Neural cell (in vitro differentiated cells): ENCODE results near the gene COL4A1. TPM values are rescaled to one million over a fixed set of nuclear protein-coding genes. Genes with fewer than 3 reads are reported as not detected.

Experiments
- H2AFZ ChIP-seq: fragments of 200-600, 300-800 bp; sonication (generic), shearing (Covaris generic); 2 replicates; pipeline ENCODE4 v1.6.0; 2014; ENCODE audit warnings: low read depth, mild to moderate bottlenecking, antibody characterized with exemption, low read length, moderate library complexity
- H3F3A ChIP-seq: fragments of 200-600 bp; shearing (Covaris generic); 2 replicates; pipeline ENCODE4 v1.6.1; 2016; ENCODE audit warnings: mild to moderate bottlenecking, moderate library complexity, mixed read lengths, antibody characterized with exemption, low read length; ENCODE audit not compliant: insufficient read depth, poor library complexity, severe bottlenecking
- H3K27ac ChIP-seq: fragments of 200-600, 300-800 bp; sonication (generic), shearing (Covaris generic); 2 replicates; pipeline ENCODE4 v1.5.1; 2014; ENCODE audit warnings: mild to moderate bottlenecking, low read length, moderate library complexity
- H3K27me3 ChIP-seq: fragments of 300-800, 200-600 bp; sonication (generic), shearing (Covaris generic); 2 replicates; pipeline ENCODE4 v1.6.0; 2014; ENCODE audit warnings: mild to moderate bottlenecking, low read depth, low read length, moderate library complexity; ENCODE audit not compliant: insufficient read depth
- H3K36me3 ChIP-seq: fragments of 300-800, 200-600 bp; sonication (generic), shearing (Covaris generic); 2 replicates; pipeline ENCODE4 v1.5.1; 2014; ENCODE audit warnings: mild to moderate bottlenecking, antibody characterized with exemption, low read length, moderate library complexity; ENCODE audit not compliant: insufficient read depth
- H3K4me2 ChIP-seq: fragments of 300-800, 200-600 bp; sonication (generic), shearing (Covaris generic); 2 replicates; pipeline ENCODE4 v1.6.0; 2014; ENCODE audit warnings: mild to moderate bottlenecking, low read length
- H3K4me3 ChIP-seq: fragments of 300-800, 200-600 bp; sonication (generic), shearing (Covaris generic); 2 replicates; pipeline ENCODE4 v1.5.1; 2014; ENCODE audit warnings: mild to moderate bottlenecking, low read length, moderate library complexity
- H3K79me2 ChIP-seq: fragments of 200-600 bp; shearing (Covaris generic); replicated peaks from 2 replicates; pipeline ENCODE4 v1.6.0; 2014; ENCODE audit warnings: mild to moderate bottlenecking, low read length, moderate library complexity; ENCODE audit not compliant: insufficient read depth
- H3K9ac ChIP-seq: fragments of 300-800, 200-600 bp; sonication (generic), shearing (Covaris generic); 2 replicates; pipeline ENCODE4 v1.6.1; 2016; ENCODE audit warnings: mild to moderate bottlenecking, low read length, mixed read lengths
- H3K9me2 ChIP-seq: fragments of 200-600 bp; shearing (Covaris generic); 2 replicates; pipeline ENCODE4 v1.6.1; 2016; ENCODE audit warnings: mild to moderate bottlenecking, low read length, mixed read lengths; ENCODE audit not compliant: insufficient read depth
- H3K9me3 ChIP-seq: fragments of 200-600, 300-800 bp; sonication (generic), shearing (Covaris generic); 2 replicates; pipeline ENCODE4 v1.6.1; 2016; ENCODE audit warnings: mild to moderate bottlenecking, mixed run types, low read length, moderate library complexity, mixed read lengths
- H4K20me1 ChIP-seq: fragments of 200-600 bp; shearing (Covaris generic); 2 replicates; pipeline ENCODE4 v1.6.1; 2016; ENCODE audit warnings: mild to moderate bottlenecking, mixed run types; ENCODE audit not compliant: insufficient read depth
- EP300 ChIP-seq: fragments of 450-650 bp; conservative IDR thresholded peaks from 2 replicates; pipeline ENCODE4 v1.6.1; 2014; ENCODE audit warnings: antibody characterized with exemption, mild to moderate bottlenecking, moderate library complexity; ENCODE audit not compliant: poor library complexity, severe bottlenecking
- EZH2 ChIP-seq: fragments of 200-600, 300-800 bp; shearing (Covaris generic), sonication (generic); IDR thresholded peaks from 2 replicates; pipeline ENCODE4 v1.6.1; 2014; ENCODE audit warnings: antibody characterized with exemption, low read length, borderline replicate concordance, mild to moderate bottlenecking; ENCODE audit not compliant: insufficient read depth, poor library complexity, severe bottlenecking
- MXI1 ChIP-seq: fragments of 450-650 bp; conservative IDR thresholded peaks from 2 replicates; pipeline ENCODE4 v1.6.1; 2014; ENCODE audit warnings: antibody characterized with exemption, mild to moderate bottlenecking; ENCODE audit not compliant: poor library complexity, severe bottlenecking
- POLR2AphosphoS5 ChIP-seq: IDR thresholded peaks from 2 replicates; pipeline ENCODE4 v1.6.1; 2012
- RAD21 ChIP-seq: fragments of 450-650 bp; conservative IDR thresholded peaks from 2 replicates; pipeline ENCODE4 v1.6.1; 2014; ENCODE audit warnings: antibody characterized with exemption, mild to moderate bottlenecking, moderate library complexity
- SMC3 ChIP-seq: fragments of 450-650 bp; conservative IDR thresholded peaks from 2 replicates; pipeline ENCODE4 v1.6.1; 2014; ENCODE audit warnings: antibody characterized with exemption, mild to moderate bottlenecking, moderate library complexity; ENCODE audit not compliant: poor library complexity
- TAF1 ChIP-seq: IDR thresholded peaks from 2 replicates; pipeline ENCODE4 v1.6.1; 2012; ENCODE audit warnings: low read depth
- polyA plus RNA-seq: library from polyadenylated mRNA; depleted of rRNA; stranded (reverse); fragments of >200 nt; gene quantifications from 2 replicates; pipeline ENCODE4 v1.2.3, GENCODE V29; 2014
- TF ChIP-seq, protein P1 (sequence below): IDR thresholded peaks from 2 replicates; pipeline ENCODE4 v1.6.1; 2012; ENCODE audit warnings: borderline replicate concordance
- TF ChIP-seq, protein P2 (sequence below): fragments of 450-650 bp; IDR thresholded peaks from 2 replicates; pipeline ENCODE4 v1.5.1; 2014; ENCODE audit warnings: antibody characterized with exemption, mild to moderate bottlenecking, moderate library complexity; ENCODE audit not compliant: poor library complexity, severe bottlenecking

Gene COL4A1
- polyA plus RNA-seq, 1 donor from 2014 or later, result 13.1 TPM

DNA sequence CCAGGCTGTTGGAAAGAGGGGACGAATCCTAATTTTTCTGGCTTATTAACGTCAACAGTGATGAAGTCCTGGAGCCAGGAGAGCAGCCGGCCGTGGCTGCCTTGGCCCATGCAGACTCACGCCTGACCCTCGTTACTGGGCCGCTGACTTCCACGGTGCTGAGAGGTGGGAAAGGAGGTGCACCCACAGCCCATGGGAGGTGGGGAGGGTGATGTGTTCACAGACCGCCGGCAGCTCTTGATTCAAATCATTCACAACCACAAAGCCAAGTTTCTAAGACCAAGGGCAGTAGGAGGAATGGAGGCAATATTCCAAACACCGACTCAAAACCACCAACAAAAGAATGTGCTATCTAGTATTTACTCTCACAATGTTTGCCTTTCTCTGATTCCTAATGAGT is 24.4 kb upstream of the COL4A1 start:
- H3K27me3 ChIP-seq, result no peaks in the 10 kb centered on the region
- H3K36me3 ChIP-seq, result no peaks in the 10 kb centered on the region
- no peaks in the 10 kb centered on the region for H3K9me2 ChIP-seq
- no peak overlapping the region for H2AFZ ChIP-seq
- H3K27ac ChIP-seq, result no peak overlapping the region
- TF ChIP-seq EP300 (no peak), EZH2 (no peak), MXI1 (no peak), SMC3 (no peak), RAD21 (no peak), POLR2AphosphoS5 (no peak), TAF1 (no peak)
- TF ChIP-seq, protein P1, sequence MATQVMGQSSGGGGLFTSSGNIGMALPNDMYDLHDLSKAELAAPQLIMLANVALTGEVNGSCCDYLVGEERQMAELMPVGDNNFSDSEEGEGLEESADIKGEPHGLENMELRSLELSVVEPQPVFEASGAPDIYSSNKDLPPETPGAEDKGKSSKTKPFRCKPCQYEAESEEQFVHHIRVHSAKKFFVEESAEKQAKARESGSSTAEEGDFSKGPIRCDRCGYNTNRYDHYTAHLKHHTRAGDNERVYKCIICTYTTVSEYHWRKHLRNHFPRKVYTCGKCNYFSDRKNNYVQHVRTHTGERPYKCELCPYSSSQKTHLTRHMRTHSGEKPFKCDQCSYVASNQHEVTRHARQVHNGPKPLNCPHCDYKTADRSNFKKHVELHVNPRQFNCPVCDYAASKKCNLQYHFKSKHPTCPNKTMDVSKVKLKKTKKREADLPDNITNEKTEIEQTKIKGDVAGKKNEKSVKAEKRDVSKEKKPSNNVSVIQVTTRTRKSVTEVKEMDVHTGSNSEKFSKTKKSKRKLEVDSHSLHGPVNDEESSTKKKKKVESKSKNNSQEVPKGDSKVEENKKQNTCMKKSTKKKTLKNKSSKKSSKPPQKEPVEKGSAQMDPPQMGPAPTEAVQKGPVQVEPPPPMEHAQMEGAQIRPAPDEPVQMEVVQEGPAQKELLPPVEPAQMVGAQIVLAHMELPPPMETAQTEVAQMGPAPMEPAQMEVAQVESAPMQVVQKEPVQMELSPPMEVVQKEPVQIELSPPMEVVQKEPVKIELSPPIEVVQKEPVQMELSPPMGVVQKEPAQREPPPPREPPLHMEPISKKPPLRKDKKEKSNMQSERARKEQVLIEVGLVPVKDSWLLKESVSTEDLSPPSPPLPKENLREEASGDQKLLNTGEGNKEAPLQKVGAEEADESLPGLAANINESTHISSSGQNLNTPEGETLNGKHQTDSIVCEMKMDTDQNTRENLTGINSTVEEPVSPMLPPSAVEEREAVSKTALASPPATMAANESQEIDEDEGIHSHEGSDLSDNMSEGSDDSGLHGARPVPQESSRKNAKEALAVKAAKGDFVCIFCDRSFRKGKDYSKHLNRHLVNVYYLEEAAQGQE, result no peak
- TF ChIP-seq, protein P2, sequence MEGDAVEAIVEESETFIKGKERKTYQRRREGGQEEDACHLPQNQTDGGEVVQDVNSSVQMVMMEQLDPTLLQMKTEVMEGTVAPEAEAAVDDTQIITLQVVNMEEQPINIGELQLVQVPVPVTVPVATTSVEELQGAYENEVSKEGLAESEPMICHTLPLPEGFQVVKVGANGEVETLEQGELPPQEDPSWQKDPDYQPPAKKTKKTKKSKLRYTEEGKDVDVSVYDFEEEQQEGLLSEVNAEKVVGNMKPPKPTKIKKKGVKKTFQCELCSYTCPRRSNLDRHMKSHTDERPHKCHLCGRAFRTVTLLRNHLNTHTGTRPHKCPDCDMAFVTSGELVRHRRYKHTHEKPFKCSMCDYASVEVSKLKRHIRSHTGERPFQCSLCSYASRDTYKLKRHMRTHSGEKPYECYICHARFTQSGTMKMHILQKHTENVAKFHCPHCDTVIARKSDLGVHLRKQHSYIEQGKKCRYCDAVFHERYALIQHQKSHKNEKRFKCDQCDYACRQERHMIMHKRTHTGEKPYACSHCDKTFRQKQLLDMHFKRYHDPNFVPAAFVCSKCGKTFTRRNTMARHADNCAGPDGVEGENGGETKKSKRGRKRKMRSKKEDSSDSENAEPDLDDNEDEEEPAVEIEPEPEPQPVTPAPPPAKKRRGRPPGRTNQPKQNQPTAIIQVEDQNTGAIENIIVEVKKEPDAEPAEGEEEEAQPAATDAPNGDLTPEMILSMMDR, result no peak
- H4K20me1 ChIP-seq, result no peaks in the 10 kb centered on the region
- H3K4me2 ChIP-seq, result no peak overlapping the region
- no peaks in the 10 kb centered on the region for H3K9me3 ChIP-seq
- H3F3A ChIP-seq, result no peaks in the 10 kb centered on the region
- H3K4me3 ChIP-seq, result no peak overlapping the region
- H3K9ac ChIP-seq, result no peak overlapping the region
- H3K79me2 ChIP-seq, result no peaks in the 10 kb centered on the region

DNA sequence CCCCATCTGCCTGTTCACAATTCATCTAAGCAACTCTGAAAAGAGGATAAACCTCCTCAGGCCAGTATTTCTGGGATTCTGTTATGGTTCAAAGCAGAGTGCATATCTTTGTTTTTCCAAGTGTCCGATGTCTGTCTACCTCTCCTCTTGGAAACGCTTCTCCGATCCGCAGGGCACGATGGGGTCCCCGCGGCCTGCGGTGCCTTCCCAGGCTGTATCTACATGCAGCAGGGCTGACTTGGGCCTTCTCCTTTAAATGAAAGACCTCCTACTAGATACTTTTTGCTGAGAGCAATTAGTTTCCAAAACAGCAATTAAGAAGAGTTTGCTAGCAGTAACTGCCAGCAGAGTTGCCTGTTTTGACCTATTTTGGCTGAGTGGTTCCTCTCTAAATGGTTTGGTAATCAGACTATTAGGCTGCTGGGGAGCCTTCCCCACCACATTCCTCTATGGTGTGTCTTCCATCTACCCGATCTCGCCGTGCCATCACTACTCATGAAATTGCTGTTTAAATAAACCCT is 23.6 kb upstream of the COL4A1 start:
- no peak for TF ChIP-seq EZH2
- H3K9ac ChIP-seq, result no peak overlapping the region
- H3K9me2 ChIP-seq, result no peaks in the 10 kb centered on the region
- H2AFZ ChIP-seq, result no peak overlapping the region
- no peaks in the 10 kb centered on the region for H3K79me2 ChIP-seq
- no peaks in the 10 kb centered on the region for H3K27me3 ChIP-seq
- H3K9me3 ChIP-seq, result no peaks in the 10 kb centered on the region
- H4K20me1 ChIP-seq, result no peaks in the 10 kb centered on the region
- H3K36me3 ChIP-seq, result no peaks in the 10 kb centered on the region
- H3F3A ChIP-seq, result no peaks in the 10 kb centered on the region
- H3K27ac ChIP-seq, result no peak overlapping the region
- no peak overlapping the region for H3K4me2 ChIP-seq
- no peak overlapping the region for H3K4me3 ChIP-seq
